ENCODE measurements around the gene HELQ.
"Not testable (repeated sequence)": the region's sequence is repeated elsewhere in the genome, so short reads cannot be mapped to it uniquely, and the experiment has no call there.

HELQ gene

DNA sequence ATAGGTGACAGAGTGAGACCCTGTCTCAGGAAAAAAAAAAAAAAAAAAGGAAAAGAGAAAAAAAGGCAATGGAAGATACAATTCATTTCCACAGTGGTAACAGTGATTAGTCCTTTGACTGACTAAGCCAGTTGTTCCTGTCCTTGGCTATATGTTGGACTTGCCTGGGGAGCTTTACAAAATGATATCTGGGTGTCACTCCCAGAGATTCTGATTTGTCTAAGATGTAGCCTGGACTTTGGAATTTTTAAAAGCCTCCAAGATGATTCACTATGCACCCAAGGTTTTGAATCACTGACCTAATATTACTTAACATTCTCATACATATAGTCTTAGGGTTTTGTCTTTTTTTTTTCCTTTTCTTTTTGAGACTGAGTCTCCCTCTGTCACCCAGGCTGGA, 16.9 kb downstream of the HELQ start:
- DNase-seq: no peak

DNA sequence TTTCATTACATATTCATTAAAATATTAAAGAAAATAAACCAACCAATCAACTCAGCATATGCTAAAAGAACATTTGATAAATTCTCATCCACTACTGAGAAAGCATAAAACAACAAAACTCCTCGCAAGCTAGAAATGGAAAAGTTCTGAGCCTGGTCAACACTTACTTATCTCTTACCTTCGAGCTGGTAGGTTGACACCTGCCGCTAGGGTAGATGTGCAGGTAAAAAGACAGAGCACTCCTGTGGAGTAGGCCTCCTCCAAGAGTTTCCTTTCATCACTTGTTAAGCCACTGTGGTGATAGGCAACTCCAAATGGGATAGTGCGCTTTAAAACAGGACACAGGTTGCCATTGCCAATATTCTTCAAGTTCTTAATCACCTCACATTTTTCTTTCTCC, 18.9 kb downstream of the HELQ start:
- DNase-seq: no peak

DNA sequence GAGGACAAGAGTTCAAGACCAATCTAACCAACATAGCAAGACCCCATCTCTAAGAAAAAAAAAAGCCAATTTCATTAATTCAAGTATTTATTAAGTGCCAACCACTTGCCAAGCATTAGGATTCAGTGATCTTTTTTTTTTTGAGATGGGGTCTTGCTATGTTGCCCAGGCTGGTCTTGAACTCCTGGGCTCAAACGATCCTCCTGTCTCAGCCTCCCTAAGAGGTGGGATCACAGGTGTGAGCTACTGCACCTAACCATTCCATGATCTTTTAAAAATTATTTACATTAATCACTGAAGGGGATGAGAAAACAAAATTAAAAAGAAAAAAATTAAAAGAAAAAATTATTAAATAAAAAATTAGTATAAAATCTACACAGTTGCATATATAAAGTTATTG, 24.4 kb downstream of the HELQ start:
- no peak for DNase-seq

DNA sequence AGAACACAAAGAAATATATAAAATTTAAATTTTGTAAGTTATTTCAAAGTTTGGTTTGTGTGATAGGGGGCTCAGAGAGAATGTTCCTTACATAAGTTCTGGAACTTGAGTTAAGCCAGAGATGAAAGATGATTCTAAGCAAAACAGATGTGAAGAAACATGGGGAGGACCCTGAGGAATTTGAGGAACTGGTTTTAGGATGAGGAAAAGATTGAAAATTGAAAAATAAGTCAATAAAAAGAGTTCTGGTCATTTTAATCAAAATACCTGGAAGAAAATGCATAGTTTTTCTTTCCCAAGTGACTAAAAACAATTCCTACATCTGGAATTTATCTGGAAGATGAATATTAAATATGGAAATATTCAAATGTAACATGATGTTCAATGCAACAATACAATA, 37.4 kb downstream of the HELQ start:
- DNase-seq: no peak

DNA sequence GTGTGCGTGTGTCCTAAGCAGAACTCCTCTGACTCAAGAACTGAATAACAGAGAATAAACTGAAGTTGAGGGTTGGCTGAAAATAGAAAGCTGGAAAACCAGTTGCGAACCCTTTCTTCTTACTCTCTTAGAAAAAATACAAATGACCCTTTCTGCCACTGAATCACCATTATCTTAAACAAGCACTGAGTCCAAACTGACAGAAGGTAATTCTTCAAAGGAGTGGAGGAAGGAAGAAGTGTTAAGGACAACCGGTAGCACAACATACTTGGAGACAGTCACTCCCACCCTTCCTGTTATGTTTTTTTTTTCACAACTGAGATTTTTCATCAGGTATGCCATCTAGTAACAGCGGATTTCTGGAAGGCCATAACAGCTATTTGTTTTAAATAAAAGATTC, 38.1 kb downstream of the HELQ start:
- DNase-seq: no peak

DNA sequence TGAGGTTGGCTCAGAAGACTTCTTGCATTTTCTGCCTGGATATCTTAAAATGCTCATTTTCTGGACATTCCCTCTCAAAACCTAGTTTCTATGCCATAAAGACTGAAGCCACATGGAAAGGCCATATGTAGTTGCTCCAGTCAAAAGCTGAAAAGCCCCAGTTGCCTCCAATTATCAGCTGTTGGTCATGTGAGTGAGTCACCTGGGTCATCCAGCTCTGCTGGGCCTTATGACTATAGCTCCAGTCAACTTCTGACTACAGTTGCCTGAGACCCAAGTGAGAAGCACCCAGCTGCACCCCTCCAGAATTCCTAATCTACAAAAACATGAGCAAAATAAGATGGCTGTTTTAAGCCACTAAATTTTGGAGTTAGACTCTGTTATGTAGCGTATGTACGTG, 41.9 kb downstream of the HELQ start:
- no peak for DNase-seq

DNA sequence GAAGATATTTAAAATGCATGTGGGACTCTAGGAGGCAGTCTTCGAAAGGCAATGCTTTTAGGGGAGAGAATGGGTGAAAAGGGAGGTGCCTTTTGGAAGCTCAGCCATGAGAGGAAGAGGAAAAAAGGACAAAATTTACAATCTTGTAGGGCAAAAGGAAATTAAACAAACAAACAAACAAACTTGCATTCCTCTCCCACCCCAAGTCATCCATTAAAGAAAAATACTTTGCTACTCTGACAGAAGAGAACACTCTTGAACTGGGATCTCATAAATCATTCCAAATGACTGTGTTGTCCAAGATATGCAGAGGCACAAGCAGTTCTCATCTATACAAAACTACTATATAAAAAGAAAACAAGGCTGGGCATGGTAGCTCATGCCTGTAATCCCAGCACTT, 46.7 kb downstream of the HELQ start:
- no peak for DNase-seq

DNA sequence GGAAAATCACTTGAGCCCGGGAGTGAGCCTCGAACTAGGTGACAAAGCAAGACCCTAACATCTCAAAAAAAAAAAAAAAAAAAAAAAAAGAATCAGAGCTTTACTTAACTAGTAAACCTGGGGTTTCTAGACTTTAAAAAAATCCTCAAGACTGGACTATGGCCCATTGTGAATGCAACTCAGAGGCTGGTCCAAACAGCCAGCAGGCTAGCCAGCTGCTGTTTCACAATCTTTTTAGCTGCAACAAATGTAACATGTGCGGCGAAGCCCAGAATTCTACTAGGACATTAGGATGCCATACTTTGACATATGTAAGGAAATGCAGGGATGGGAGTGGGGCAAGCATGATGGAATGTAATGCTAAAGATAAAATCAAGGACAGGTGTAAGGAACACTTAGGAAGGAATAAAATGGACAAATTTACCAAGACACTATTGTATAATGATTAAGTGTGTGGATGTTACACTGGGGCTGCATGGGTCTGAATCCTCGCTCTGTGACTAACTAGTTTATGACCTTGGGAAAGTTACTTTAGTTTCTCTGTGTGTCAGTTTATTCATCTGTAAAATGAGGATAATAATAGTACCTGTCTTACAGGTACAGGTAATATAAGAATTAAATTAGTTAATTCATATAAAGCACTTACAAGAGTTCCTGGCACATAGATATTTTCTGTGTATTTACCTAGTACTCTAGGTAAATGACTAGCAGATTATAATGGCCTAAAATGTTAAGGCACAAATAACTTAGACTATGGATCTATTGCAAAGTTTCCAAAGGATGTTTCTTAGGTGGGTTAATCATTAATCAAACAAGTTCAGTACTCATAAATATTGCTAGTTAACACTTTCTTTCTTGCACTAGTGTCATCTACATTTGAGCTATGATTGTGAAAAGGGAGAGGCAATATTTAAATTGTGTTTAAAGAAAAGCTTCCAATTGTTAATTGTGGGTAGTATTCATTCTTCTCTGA, 49.5 kb downstream of the HELQ start:
- DNase-seq: no peak

DNA sequence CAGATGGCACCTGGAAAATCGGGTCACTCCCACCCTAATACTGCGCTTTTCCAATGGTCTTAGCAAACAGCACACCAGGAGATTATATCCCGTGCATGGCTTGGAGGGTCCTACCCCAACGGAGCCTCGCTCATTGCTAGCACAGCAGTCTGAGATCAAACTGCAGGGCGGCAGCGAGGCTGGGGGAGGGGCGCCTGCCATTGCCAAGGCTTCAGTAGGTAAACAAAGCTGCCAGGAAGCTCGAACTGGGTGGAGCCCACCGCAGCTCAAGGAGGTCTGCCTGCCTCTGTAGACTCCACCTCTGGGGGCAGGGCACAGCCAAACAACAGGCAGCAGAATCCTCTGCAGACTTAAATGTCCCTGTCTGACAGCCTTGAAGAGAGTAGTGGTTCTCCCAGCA, 57.5 kb downstream of the HELQ start:
- DNase-seq: not testable (repeated sequence)

DNA sequence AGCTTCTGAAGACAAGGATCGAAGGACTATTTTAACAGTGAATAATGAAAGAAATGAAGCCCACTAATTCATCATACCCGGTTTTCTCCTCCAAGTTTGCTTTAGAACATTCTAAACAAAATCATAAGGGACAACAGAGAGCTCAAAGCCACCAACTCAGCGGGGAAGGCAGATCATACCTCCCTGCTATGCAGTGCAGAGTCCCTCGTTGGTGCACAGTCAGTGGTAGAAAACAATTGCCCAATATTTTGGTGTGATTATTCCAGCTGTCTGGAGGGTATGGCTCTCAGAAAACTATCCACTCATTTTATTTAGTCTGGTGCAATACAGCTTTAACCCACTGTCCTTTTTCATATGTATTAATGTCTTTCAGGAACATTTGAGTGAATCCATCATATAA, 61.7 kb downstream of the HELQ start:
- DNase-seq: no peak

DNA sequence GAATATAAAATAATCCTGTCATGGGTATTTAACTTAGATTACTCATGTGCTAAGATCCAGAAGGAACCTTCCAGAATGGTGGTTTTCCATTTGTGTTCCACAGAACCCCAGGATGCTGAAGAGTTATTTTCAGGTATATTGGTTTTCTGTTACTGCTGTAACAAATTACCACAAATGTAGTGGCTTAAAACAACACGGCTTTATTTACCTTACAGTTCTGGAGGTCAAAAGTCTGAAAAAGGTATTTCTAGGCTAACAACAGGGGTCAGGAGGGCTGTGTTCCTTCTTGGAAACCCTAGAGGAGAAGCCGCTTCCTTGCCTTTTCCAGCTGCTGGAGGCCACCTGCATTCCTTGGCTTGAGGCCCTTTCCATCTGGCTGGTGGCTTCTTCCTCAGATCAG, 63.1 kb downstream of the HELQ start:
- no peak for DNase-seq

DNA sequence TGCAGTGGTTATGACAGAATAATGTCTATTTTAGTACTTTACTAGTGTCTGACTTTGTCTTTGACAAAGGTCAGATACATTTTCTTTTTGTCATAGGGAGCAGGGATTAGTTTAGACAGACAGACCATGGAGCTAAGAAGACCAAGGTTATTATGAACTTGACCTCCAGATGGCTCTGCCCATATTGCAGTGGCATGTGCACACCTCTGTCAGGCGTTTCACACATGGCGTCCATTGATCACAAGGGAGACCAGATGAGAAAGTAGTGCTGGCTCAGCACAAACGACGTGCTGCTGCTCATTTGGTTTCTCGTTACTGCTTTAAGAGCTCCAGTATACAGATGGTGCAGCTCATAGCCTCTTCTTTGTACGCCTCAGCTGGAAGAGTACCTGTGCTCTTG, 64.7 kb downstream of the HELQ start:
- DNase-seq: no peak

DNA sequence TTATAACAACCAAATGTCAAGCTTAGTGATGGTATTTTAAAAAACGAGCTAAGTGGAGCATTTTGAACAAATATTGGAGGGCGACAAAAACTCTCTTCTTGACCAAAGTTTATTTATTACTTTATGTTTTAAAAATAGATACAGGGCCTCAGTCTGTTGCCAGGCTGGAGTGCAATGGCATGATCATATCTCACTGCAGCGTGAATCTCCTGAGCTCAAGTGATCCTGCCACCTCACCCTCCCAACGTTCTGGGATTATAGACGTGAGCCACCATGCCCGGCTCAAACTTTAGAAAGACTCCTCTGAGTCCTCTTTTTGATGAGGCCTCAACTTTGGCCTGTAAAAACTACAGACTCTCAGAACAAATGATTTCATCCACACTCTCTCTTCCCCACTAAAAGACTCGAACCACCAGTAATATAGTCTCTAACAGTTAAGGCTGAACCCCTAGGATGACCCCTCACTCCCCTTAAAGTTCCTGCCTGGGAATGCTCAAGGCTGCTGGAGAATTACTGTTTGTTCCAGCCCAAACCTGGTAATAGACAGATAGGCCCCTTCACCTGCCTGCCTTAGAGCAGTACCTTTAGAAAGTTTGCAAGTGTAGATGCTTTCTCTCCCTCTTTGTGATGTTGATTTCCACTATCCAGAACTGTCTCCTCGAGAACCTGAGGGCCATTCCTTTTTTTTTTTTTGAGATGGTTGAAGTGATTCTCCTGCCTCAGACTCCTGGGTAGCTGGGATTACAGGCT, 65.7 kb downstream of the HELQ start:
- DNase-seq: no peak

DNA sequence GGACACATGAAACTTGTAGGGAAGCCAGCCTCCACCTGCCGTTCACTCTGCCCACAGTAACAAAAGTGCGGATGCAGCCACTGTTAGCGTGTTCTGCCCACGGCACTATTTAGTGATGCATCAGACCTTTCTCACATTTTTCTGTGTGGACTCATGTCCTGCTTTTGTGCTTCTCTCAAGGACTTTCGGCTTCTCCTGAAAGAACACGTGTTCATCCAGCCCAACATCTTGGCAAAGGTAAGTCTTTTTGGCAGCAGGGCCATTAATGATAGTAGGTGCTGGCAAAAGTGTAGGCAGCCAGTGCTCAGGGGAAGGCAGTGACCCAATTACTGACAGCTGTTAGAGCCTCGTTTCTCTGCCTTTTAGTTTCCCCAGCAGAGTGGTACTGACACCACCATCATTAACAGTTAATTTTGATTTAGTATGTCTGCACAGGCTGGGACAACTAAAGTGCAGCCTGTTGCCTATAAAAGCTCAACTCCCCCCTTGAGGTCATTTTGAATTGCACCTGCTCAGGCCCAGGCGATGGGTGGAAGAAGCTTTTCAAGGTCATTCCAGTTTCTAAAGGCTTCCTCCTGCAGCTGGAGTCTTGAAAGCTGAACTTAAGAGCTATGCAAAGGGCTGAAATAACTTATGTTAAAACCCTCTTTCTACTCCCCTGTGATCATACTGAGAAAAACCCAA, 66.4 kb downstream of the HELQ start:
- DNase-seq: no peak

DNA sequence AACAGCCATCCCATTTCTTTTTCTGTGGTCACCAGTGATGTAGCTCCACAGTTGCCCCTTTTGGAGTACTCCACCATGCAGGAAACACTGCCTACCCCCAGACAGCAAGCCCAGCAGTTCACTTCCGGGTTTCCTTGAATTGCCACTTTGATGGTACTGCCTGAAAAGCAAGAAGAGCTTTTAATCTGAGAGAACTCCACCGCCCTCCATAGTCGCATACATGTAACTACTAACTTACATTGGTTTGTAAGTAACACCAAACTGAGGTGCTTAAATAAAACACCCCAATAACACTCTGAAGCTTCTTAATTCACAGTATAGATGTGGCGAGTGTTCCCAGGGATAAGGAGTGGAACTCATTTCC, 67.3 kb downstream of the HELQ start:
- peak; percentile 51 for DNase-seq

DNA sequence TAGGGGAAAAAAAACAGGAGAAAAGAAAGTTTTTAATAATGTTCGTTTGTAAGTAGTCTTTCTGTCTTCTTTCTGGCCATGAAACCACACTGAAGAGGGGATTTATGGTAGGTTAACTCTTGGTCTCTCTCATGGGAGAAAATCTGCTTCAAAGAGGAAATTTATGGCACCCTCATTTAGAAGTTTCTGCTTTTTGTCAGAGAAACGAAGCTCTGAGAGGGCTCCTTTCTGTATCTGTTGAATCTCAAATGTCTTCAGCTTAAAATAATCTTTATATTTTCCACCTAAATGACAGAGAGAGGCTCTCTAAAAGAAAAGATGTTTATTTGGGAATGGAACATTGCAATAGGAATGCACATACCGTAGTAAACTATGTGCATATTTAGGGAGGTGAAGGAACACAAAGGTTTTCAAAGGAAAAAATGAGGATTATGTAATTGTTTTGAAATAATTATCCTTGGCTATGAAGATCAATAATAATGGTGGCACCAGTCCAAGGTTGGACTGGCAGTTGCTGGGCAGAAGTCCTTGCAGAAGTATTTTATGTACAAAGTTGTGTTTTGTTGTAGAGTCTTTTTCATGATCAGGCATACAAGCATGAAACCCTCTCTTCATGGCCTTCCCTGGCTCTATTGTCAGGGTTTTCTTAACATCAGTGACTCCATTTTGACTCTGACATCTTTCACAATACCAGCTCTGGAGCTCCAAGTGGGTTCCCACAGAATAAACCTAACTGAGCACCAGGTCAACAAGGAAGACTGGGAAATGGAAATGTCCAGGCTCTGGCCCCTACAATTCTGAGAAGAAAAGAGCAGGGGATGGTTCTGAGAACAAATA, 67.9 kb downstream of the HELQ start:
- DNase-seq: no peak

DNA sequence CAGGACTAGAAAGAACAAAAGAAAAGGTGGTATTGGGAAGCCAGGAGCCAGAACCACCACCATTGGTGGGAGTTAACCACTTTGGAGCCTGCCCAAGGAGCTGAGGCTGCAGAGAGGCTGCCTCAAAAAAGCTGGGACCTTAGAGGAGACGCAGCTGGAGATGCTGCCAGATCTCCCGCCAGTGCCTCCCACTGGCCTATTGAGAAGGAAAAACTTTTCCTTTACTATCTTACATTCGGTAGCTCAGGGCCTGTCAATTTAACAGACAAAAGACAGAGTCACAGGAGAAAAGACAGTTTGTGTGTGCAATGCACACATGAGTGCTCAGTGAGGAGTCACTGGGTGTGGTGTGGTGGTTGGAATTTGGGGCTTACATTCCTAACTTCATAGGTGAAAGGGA, 68.6 kb downstream of the HELQ start:
- no peak for DNase-seq

DNA sequence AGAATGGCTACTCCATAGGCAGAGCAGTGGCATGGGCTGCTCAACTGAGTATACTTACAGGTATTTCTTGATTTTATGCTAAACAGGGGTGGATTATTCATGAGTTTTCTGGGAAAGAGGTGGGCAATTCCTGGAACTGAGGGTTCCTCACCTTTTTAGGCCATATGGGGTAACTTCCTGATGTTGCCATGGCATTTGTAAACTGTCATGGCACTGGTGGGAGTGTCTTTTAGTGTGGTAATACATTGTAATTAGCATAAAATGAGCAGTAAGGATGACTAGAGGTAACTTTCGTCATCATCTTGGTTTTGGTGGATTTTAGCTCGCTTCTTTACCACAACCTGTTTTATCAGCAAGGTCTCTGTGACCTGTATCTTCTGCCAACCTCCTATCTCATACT, 72.8 kb downstream of the HELQ start:
- no peak for DNase-seq

DNA sequence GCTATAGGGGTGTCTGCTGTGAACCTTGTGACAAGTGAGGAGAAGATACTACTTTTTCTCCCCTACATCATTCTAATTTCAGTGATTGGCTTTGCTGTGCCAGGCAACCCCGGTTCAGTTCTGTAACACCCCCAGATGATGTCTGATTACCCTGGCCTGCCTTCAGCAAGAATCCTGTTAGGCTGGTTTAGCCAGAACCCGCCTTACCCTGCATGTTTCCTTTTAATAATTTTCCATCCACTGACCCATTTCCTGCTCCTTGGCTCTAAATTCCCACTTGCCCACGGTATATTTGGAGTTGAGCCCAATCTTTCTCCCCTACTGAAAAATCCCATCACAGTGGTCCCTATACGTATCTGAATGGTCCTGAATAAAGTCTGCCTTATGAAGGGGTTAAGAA, 74.5 kb downstream of the HELQ start:
- DNase-seq: no peak

DNA sequence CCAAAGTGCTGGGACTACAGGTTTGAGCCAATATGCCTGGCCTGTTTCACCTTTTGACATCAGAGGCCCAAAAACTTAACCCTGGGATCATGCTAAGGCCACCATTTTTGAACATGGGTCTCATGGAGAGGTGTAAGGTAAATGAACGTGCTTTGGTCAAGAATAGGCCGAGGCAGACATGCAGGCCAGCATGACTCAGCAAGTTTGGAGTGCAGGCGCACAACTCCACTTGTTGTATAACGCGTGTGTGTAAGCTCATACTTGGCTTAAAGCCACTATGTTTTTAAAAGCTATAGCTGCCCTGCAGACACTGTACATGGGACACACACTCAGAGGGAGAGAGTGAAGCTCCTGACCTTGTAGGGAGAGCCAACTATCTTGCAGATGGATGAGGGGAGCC, 77.2 kb downstream of the HELQ start:
- peak; percentile 32 for DNase-seq

DNA sequence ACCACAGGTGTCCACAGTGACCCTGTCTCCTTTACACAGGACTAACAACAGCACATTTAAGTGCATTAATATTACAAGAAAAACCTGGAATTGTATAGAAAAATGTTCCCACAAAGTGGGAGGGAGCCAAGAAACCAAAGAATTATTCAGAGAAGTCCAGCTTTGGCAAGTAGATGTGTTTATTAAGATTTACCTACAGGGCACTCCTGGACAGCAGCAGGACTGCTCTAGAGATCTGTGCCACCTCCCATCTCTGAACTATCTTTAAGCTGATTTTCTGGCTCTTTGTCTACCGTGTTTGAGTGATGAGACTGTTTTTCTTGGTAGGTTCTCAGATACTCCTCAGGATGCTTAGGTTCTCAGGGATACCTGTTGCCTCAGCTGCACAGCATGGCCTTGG, 82.7 kb downstream of the HELQ start:
- DNase-seq: no peak

DNA sequence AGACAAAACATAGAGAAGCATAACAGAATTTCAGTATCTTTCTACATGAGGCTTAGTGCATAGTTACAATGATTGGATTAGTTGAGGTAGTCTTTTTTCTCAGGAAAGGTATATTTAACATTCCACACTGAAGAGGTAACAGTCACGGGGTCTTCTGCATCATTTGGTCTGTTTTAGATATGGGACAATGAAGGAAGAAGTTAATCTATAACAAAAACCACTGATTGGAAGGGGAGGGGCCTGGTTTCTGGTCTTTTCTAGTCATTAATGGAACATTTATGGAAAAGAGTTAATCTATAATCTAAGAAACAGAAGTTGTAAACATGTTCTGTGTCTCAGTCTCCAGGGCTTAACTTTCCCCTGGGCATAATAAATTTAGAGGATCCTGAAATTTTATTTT, 83.7 kb downstream of the HELQ start:
- no peak for DNase-seq

DNA sequence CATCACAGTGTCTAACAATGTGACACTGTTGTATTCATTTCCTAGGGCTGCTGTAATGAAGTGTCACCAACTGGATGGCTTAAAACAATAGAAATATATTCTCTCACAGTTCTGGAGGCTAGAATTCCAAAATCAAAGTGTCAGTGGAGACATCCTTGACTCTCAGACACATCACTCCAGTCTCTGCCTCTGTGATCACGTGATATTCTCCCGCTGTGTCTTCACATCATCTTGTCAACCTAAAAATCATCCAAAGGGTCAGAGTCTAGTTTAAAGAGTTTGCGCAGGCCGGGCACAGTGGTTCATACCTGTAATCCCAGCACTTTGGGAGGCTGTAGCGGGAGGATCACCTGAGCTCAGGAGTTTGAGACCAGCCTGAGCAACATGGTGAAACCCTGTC, 84.4 kb downstream of the HELQ start:
- DNase-seq: no peak

All from MV-4-11 (cell line).